ENCODE data around the gene ITCH. TPM values are rescaled to one million over a fixed set of nuclear protein-coding genes. Genes with fewer than 3 reads are reported as not detected.
"Not testable (repeated sequence)": the region's sequence is repeated elsewhere in the genome, so short reads cannot be mapped to it uniquely, and the experiment has no call there.

Gene ITCH
- polyA plus RNA-seq, 1 donor from 2014 or later: 39.5 TPM

GRCh38 chr20:34437330-34437986 lies 74.4 kb downstream of the ITCH start:
- H3K4me2 ChIP-seq (ENCODE audit: low read length): no peak overlapping the region
- no peaks in the 10 kb centered on the region for H3K9me3 ChIP-seq (ENCODE audit: low read length)
- H3K9me2 ChIP-seq (ENCODE audit: insufficient read depth, low read length): no peaks in the 10 kb centered on the region
- H3K27ac ChIP-seq (ENCODE audit: low read length): no peak overlapping the region
- no peaks in the 10 kb centered on the region for H3K79me2 ChIP-seq (replicated peaks; ENCODE audit: insufficient read depth, low read length)
- no peaks in the 10 kb centered on the region for H3F3A ChIP-seq (ENCODE audit: insufficient read depth, low read length, poor library complexity, severe bottlenecking)
- no peak overlapping the region for H3K9ac ChIP-seq (ENCODE audit: low read length)
- H3K36me3 ChIP-seq (ENCODE audit: insufficient read depth, low read length): no peaks in the 10 kb centered on the region
- H3K4me3 ChIP-seq (ENCODE audit: low read length): no peak overlapping the region
- H4K20me1 ChIP-seq (ENCODE audit: insufficient read depth): no peaks in the 10 kb centered on the region
- no peaks in the 10 kb centered on the region for H3K27me3 ChIP-seq (ENCODE audit: insufficient read depth, low read depth, low read length)
- H2AFZ ChIP-seq (ENCODE audit: low read depth, low read length): no peak overlapping the region
- TF ChIP-seq REST (IDR thresholded peaks at IDR 0.05; ENCODE audit: borderline replicate concordance): no peak

- TF ChIP-seq RAD21 (conservative IDR thresholded peaks at IDR 0.05) (no peak), EZH2 (IDR thresholded peaks at IDR 0.05; ENCODE audit: borderline replicate concordance, insufficient read depth, low read length, poor library complexity, severe bottlenecking) (no peak), CTCF (IDR thresholded peaks at IDR 0.05; ENCODE audit: poor library complexity, severe bottlenecking) (no peak), POLR2AphosphoS5 (IDR thresholded peaks at IDR 0.05) (no peak), SMC3 (conservative IDR thresholded peaks at IDR 0.05; ENCODE audit: poor library complexity) (no peak), REST (IDR thresholded peaks at IDR 0.05; ENCODE audit: borderline replicate concordance) (no peak), EP300 (conservative IDR thresholded peaks at IDR 0.05; ENCODE audit: poor library complexity, severe bottlenecking) (no peak), MXI1 (conservative IDR thresholded peaks at IDR 0.05; ENCODE audit: poor library complexity, severe bottlenecking) (no peak)
- Histone ChIP-seq H3K36me3 (ENCODE audit: insufficient read depth, low read length) (no peaks in the 10 kb centered on the region), H4K20me1 (ENCODE audit: insufficient read depth) (no peaks in the 10 kb centered on the region)
Measured at GRCh38 chr20:34439168-34439567, 76.1 kb downstream of the ITCH start.

DNA sequence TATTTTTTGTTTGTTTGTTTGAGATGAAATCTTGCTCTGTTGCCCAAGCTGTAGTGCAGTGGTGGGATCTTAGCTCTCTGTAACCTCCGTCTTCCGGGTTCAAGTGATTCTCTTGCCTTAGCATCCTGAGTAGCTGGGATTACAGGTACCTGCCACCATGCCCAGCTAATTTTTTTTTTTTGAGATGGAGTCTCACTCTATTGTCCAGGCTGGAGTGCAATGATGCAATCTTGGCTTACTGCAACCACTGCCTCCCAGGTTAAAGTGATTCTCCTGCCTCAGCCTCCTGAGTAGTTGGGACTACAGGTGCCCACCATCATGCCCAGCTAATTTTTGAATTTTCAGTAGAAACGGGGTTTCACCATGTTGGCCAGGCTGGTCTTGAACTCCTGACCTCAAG lies 78.3 kb downstream of the ITCH start:
- H3K9me3 ChIP-seq (ENCODE audit: low read length); H4K20me1 ChIP-seq (ENCODE audit: insufficient read depth); H3K4me2 ChIP-seq (ENCODE audit: low read length); H2AFZ ChIP-seq (ENCODE audit: low read depth, low read length); H3F3A ChIP-seq (ENCODE audit: insufficient read depth, low read length, poor library complexity, severe bottlenecking); H3K27me3 ChIP-seq (ENCODE audit: insufficient read depth, low read depth, low read length); H3K9me2 ChIP-seq (ENCODE audit: insufficient read depth, low read length); H3K36me3 ChIP-seq (ENCODE audit: insufficient read depth, low read length); H3K9ac ChIP-seq (ENCODE audit: low read length); H3K4me3 ChIP-seq (ENCODE audit: low read length); H3K79me2 ChIP-seq (replicated peaks; ENCODE audit: insufficient read depth, low read length); H3K27ac ChIP-seq (ENCODE audit: low read length): not testable (repeated sequence)

More at GRCh38 chr20:34439168-34439567, 76.1 kb downstream of the ITCH start:
- no peak overlapping the region for H3K4me2 ChIP-seq (ENCODE audit: low read length)
- H3K9me2 ChIP-seq (ENCODE audit: insufficient read depth, low read length): no peaks in the 10 kb centered on the region
- H3K9me3 ChIP-seq (ENCODE audit: low read length): no peaks in the 10 kb centered on the region
- no peak overlapping the region for H2AFZ ChIP-seq (ENCODE audit: low read depth, low read length)
- H3K27me3 ChIP-seq (ENCODE audit: insufficient read depth, low read depth, low read length): no peaks in the 10 kb centered on the region
- H3K27ac ChIP-seq (ENCODE audit: low read length): no peak overlapping the region
- H3K79me2 ChIP-seq (replicated peaks; ENCODE audit: insufficient read depth, low read length): no peaks in the 10 kb centered on the region
- H3F3A ChIP-seq (ENCODE audit: insufficient read depth, low read length, poor library complexity, severe bottlenecking): no peaks in the 10 kb centered on the region
- no peak overlapping the region for H3K4me3 ChIP-seq (ENCODE audit: low read length)
- no peak overlapping the region for H3K9ac ChIP-seq (ENCODE audit: low read length)

All from neural cell (in vitro differentiated cells).